Aorta (tissue), 5 donors: ENCODE results near the gene TCEANC2. TPM values are rescaled to one million over a fixed set of nuclear protein-coding genes. Genes with fewer than 3 reads are reported as not detected.

Experiments used
- ATAC-seq: fragments of 200-7000 bp; cut with Tn5 transposase; one replicate; pipeline ENCODE4 v1.9.1; 2022; ENCODE audit warnings: moderate library complexity; ENCODE audit not compliant: low FRiP score
- DNase-seq, 2 donors: peaks; one replicate each; pipeline ENCODE4 v3.0.0-alpha.2; 2020
- H3K27ac ChIP-seq, 2 donors: one replicate each; pipeline ENCODE4 v1.5.1; 2013; ENCODE audit warnings: low read length in 2 of 2, mild to moderate bottlenecking in 2 of 2, moderate library complexity in 2 of 2, control low read depth in 1 of 2, inconsistent platforms in 1 of 2, low read depth in 1 of 2
- H3K27me3 ChIP-seq, 2 donors: one replicate each; pipeline ENCODE4 v1.6.1; 2013; ENCODE audit warnings: control low read depth in 1 of 2, low read length in 1 of 2, mild to moderate bottlenecking in 1 of 2, moderate library complexity in 1 of 2; ENCODE audit not compliant: insufficient read depth in 2 of 2, control insufficient read depth in 1 of 2
- H3K36me3 ChIP-seq, 2 donors: one replicate each; pipeline ENCODE4 v1.6.1; 2013; ENCODE audit warnings: control low read depth in 1 of 2, low read length in 1 of 2, mild to moderate bottlenecking in 1 of 2; ENCODE audit not compliant: insufficient read depth in 2 of 2, control insufficient read depth in 1 of 2
- H3K4me1 ChIP-seq, 2 donors: one replicate each; pipeline ENCODE4 v1.6.1; 2013; ENCODE audit warnings: low read length in 2 of 2, control low read depth in 1 of 2, mild to moderate bottlenecking in 1 of 2, moderate library complexity in 1 of 2; ENCODE audit not compliant: insufficient read depth in 2 of 2, control insufficient read depth in 1 of 2
- H3K4me3 ChIP-seq, 2 donors: one replicate each; pipeline ENCODE4 v1.5.1; 2013; ENCODE audit warnings: low read length in 2 of 2, control low read depth in 1 of 2, mild to moderate bottlenecking in 1 of 2
- H3K9me3 ChIP-seq: one replicate; pipeline ENCODE4 v1.6.1; 2013; ENCODE audit warnings: mild to moderate bottlenecking, low read length; ENCODE audit not compliant: control insufficient read depth
- WGBS, 2 donors: extraction: QIAGEN DNeasy Blood & Tissue Kit; methylation state at CpG; one replicate each; pipeline ENCODE4 v1.1.7; 2013; 5-methylcytosine and 5-hydroxymethylcytosine counted together
- intact Hi-C, 2 donors: fragments of 100-400 bp; cut with DNase I; formaldehyde crosslinking; loops; one replicate each; pipeline versions ENCODE4 v1.14.2 to v1.15.0; 2022
- polyA plus RNA-seq, 2 donors: library from polyadenylated mRNA; stranded (reverse); fragments of 200-250 nt; gene quantifications; one replicate each; pipeline ENCODE4 v1.2.3, GENCODE V29; 2013
- total RNA-seq, 2 donors: library from RNA; stranded (reverse); fragmentation: NEBNext Ultra II Directional; extraction: Animal tissue kit (Norgen Biotek cat#: 25700); gene quantifications; one replicate each; pipeline ENCODE4 v1.2.1, GENCODE V29; 2021
- donor health status: healthy with polysubstance abuse.
- donor health status: Bipolar disorder and iron deficiency.
- donor health status: DM: no; HTN: no; CAD: no.
- donor health status: DM: no; HTN: no; CAD: no.
- donor health status: DM: yes; HTN: yes; CAD: no.

The TCEANC2 gene
- total and polyA plus RNA-seq, 4 donors, result 2.6 to 7.0 (median 3.1) TPM

- intact Hi-C loops, result loop anchor here (2.0 to 5.0 kb wide), 3 partner anchors 287 to 691 kb away; partner anchors contain the start of gene SSBP3 (in 2 of the 2)
- no peaks in the 10 kb centered on the region for H3K4me1 ChIP-seq
Observed at GRCh38 chr1:54120018-54120697, 66.8 kb downstream of the TCEANC2 start.

GRCh38 chr1:54120698-54121481 is 67.5 kb downstream of the TCEANC2 start:
- Histone ChIP-seq H3K27me3 (no peaks in the 10 kb centered on the region), H3K4me1 (no peaks in the 10 kb centered on the region), H3K4me3 (no peak overlapping the region), H3K27ac (no peak overlapping the region), H3K36me3 (no peaks in the 10 kb centered on the region), H3K9me3 (no peaks in the 10 kb centered on the region)
- DNase-seq (no peak), ATAC-seq (no peak)
- intact Hi-C loops, result loop anchor here (1.0 to 5.0 kb wide), 4 partner anchors 286 to 690 kb away; partner anchors contain the start of gene SSBP3 (in 2 of the 2)
- WGBS, 2 donors, result 69 to 70% methylated on average over 33 of the region's 33 CpGs

More at GRCh38 chr1:54120018-54120697, 66.8 kb downstream of the TCEANC2 start:
- DNase-seq (no peak), ATAC-seq (no peak)
- H3K27ac ChIP-seq, result no peak overlapping the region
- 95 to 96% methylated on average over 13 of the region's 13 CpGs for WGBS, 2 donors
- no peak overlapping the region for H3K4me3 ChIP-seq
- no peaks in the 10 kb centered on the region for H3K9me3 ChIP-seq
- H3K36me3 ChIP-seq, result no peaks in the 10 kb centered on the region
- H3K27me3 ChIP-seq, result no peaks in the 10 kb centered on the region

DNA sequence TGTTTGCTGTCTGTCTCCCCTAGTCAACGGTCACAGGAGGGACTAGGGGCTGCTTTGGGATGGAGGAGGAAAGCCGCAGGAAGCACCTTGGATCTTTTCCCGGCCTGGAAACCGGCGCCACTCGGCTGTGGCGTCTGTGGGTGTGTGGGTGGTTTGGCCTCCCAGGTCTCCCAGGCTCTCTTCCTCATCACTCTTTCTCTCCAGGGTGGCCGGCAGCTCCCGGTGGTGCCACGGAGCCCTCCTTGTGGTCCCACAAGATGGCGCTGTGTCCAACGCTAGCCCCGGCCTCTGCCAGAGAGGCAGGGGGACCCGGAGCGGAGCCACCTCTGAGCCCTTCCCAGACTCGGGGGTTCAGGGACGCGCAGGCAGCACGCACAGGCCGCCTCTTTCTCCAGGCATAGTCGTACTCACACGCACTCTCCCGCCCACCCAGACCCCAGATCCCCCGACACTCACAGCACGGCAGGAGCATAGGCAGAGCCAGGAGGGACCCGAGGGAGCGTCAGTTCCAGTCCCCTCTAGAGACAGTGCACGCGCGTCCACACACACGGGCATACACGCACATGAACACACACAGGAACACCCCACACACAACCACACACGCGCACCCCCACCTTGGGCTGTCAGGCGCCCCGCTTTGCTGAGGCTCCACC is 68.2 kb downstream of the TCEANC2 start:
- no peak overlapping the region for H3K27ac ChIP-seq
- ATAC-seq (peak; percentile 86), DNase-seq (peak; percentile 85 to 93)
- 5% methylated on average over 33 to 36 of the region's 36 CpGs for WGBS, 2 donors
- no peaks in the 10 kb centered on the region for H3K36me3 ChIP-seq
- H3K27me3 ChIP-seq, result no peaks in the 10 kb centered on the region
- no peak overlapping the region for H3K4me3 ChIP-seq
- no peaks in the 10 kb centered on the region for H3K4me1 ChIP-seq
- H3K9me3 ChIP-seq, result no peaks in the 10 kb centered on the region
- intact Hi-C loops, result loop anchor here (1.0 to 5.0 kb wide), 4 partner anchors 286 to 689 kb away; partner anchors contain the start of gene SSBP3 (in 2 of the 2)

- DNase-seq (no peak), ATAC-seq (no peak)
- WGBS, 2 donors, result 53 to 54% methylated on average over 12 to 14 of the region's 14 CpGs
- Histone ChIP-seq H3K4me1 (no peaks in the 10 kb centered on the region), H3K4me3 (no peak overlapping the region), H3K9me3 (no peaks in the 10 kb centered on the region), H3K36me3 (no peaks in the 10 kb centered on the region), H3K27me3 (no peaks in the 10 kb centered on the region), H3K27ac (no peak overlapping the region)
- intact Hi-C loops, result loop anchor here (5.0 kb wide), 2 partner anchors 285 to 365 kb away; partner anchors contain the start of gene SSBP3 (in 2 of the 2)
Observed at GRCh38 chr1:54122135-54122751, 68.8 kb downstream of the TCEANC2 start.

DNA sequence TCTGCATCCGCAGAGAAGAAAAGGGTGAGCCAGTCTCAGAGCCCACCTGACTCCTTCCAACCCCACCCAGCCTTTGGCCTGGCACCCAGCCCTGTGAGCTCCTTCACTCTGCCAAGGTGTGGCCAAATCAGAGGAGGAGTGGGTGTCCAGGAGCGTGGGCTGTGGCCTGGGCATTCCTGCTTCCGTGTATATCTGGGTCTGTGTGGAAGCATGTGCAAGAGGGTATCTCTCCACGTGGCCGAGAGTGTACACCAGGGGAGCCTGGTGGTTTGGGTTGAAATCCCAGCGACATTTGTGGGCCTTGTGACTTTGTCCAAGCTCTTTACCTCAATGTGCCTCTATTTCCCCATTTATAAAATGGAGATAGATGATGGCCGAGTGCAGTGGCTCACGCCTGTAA is 69.6 kb downstream of the TCEANC2 start:
- no peak overlapping the region for H3K27ac ChIP-seq
- intact Hi-C loops, result loop anchor here (5.0 kb wide), 2 partner anchors 284 to 364 kb away; partner anchors contain the start of gene SSBP3 (in 2 of the 2)
- H3K4me1 ChIP-seq, result no peaks in the 10 kb centered on the region
- H3K9me3 ChIP-seq, result no peaks in the 10 kb centered on the region
- 94 to 98% methylated on average over 8 of the region's 8 CpGs for WGBS, 2 donors
- ATAC-seq (no peak), DNase-seq (no peak)
- H3K27me3 ChIP-seq, result no peaks in the 10 kb centered on the region
- no peak overlapping the region for H3K4me3 ChIP-seq
- no peaks in the 10 kb centered on the region for H3K36me3 ChIP-seq

- H3K36me3 ChIP-seq, result no peaks in the 10 kb centered on the region
- no peak overlapping the region for H3K4me3 ChIP-seq
- H3K27ac ChIP-seq, result no peak overlapping the region
- 72% methylated on average over 9 of the region's 9 CpGs for WGBS, 2 donors
- no peaks in the 10 kb centered on the region for H3K27me3 ChIP-seq
- DNase-seq (no peak), ATAC-seq (no peak)
- intact Hi-C loops, result loop anchor here (5.0 kb wide), 2 partner anchors 283 to 363 kb away; partner anchors contain the start of gene SSBP3 (in 2 of the 2)
- no peaks in the 10 kb centered on the region for H3K9me3 ChIP-seq
- H3K4me1 ChIP-seq, result no peaks in the 10 kb centered on the region
Observed at GRCh38 chr1:54124472-54124871, 71.1 kb downstream of the TCEANC2 start.

DNA sequence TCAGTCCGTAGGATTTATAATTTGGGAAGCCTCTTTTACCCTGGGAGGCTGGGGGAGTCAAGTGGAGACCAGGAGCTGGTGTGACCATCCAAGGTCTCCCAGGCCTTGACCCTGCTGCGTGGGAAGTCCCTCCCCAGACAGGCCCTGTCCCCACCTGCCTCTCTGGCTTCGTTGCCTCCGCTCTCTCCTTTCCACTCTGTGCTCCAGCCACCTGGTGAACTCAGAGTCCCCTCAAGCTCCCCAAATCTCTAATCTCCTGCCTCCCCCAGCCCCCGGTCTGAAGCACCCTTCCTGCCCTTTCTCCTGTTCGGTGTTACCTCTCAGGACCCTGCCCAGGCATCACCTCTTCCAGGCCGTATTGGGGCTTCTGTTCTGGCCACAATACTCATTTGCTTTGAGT is 71.5 kb downstream of the TCEANC2 start:
- H3K36me3 ChIP-seq, result no peaks in the 10 kb centered on the region
- H3K27me3 ChIP-seq, result no peaks in the 10 kb centered on the region
- no peaks in the 10 kb centered on the region for H3K9me3 ChIP-seq
- H3K4me1 ChIP-seq, result no peaks in the 10 kb centered on the region
- intact Hi-C loops, result loop anchor here (5.0 kb wide), 2 partner anchors 282 to 362 kb away; partner anchors contain the start of gene SSBP3 (in 2 of the 2)
- H3K27ac ChIP-seq, result no peak overlapping the region
- ATAC-seq, result no peak
- DNase-seq, result peak in 1 of 2 donors; percentile 13
- H3K4me3 ChIP-seq, result no peak overlapping the region
- whole genome bisulfite sequencing, 2 donors, result 92 to 94% methylated on average over 7 of the region's 7 CpGs
